OCI-LY1 (cell line): ENCODE results near the gene ZC3H11A.

Experiments used
- H2AFZ ChIP-seq: fragments of 200-600 bp; sonication (generic), shearing (Covaris generic); 2 replicates; pipeline ENCODE4 v1.6.0; 2014; ENCODE audit warnings: antibody characterized with exemption, mild to moderate bottlenecking, low read length
- H3F3A ChIP-seq: fragments of 200-600 bp; sonication (generic), shearing (Covaris generic); 2 replicates; pipeline ENCODE4 v1.6.0; 2014; ENCODE audit warnings: mild to moderate bottlenecking, antibody characterized with exemption, low read length, moderate library complexity; ENCODE audit not compliant: insufficient read depth
- H3K27ac ChIP-seq: fragments of 200-600 bp; sonication (generic); 2 replicates; pipeline ENCODE4 v1.5.1; 2014; ENCODE audit warnings: low read length, mixed run types, mild to moderate bottlenecking, low read depth; ENCODE audit not compliant: poor library complexity, severe bottlenecking
- H3K27me3 ChIP-seq: fragments of 200-600 bp; sonication (generic); 2 replicates; pipeline ENCODE4 v1.6.0; 2014; ENCODE audit warnings: antibody characterized with exemption, mild to moderate bottlenecking, low read length, moderate library complexity; ENCODE audit not compliant: insufficient read depth
- H3K36me3 ChIP-seq: fragments of 200-600 bp; sonication (generic); 2 replicates; pipeline ENCODE4 v1.6.1; 2014; ENCODE audit warnings: mild to moderate bottlenecking, antibody characterized with exemption, low read length, moderate library complexity, mixed read lengths; ENCODE audit not compliant: insufficient read depth
- H3K4me1 ChIP-seq: fragments of 200-600 bp; sonication (generic); 2 replicates; pipeline ENCODE4 v1.5.1; 2014; ENCODE audit warnings: mild to moderate bottlenecking, low read length, moderate library complexity; ENCODE audit not compliant: insufficient read depth, severe bottlenecking
- H3K4me2 ChIP-seq: fragments of 200-600 bp; sonication (generic), shearing (Covaris generic); 2 replicates; pipeline ENCODE4 v1.6.1; 2014; ENCODE audit warnings: low read length
- H3K4me3 ChIP-seq: fragments of 200-600 bp; sonication (generic); 2 replicates; pipeline ENCODE4 v1.5.1; 2014; ENCODE audit warnings: low read length, low read depth, mild to moderate bottlenecking, mixed read lengths; ENCODE audit not compliant: poor library complexity, severe bottlenecking
- H3K79me2 ChIP-seq: fragments of 200-600 bp; shearing (Covaris generic); 2 replicates; pipeline ENCODE4 v1.6.1; 2016; ENCODE audit warnings: mixed run types, low read length, mixed read lengths; ENCODE audit not compliant: insufficient read depth
- H3K9ac ChIP-seq: fragments of 200-600 bp; sonication (generic), shearing (Covaris generic); 2 replicates; pipeline ENCODE4 v1.6.1; 2014; ENCODE audit warnings: mild to moderate bottlenecking, low read length, mixed read lengths
- H3K9me2 ChIP-seq: fragments of 200-600 bp; sonication (generic), shearing (Covaris generic); 2 replicates; pipeline ENCODE4 v1.6.1; 2014; ENCODE audit warnings: low read depth, mild to moderate bottlenecking, low read length, mixed read lengths
- H3K9me3 ChIP-seq: fragments of 200-600 bp; shearing (Covaris generic); 2 replicates; pipeline ENCODE4 v1.6.1; 2014; ENCODE audit warnings: low read length, mixed read lengths
- H4K20me1 ChIP-seq: fragments of 200-600 bp; sonication (generic), shearing (Covaris generic); 2 replicates; pipeline ENCODE4 v1.6.0; 2016; ENCODE audit warnings: mild to moderate bottlenecking, low read length; ENCODE audit not compliant: insufficient read depth
- EZH2 ChIP-seq: fragments of 200-600 bp; sonication (generic), shearing (Covaris generic); IDR thresholded peaks from 2 replicates; pipeline ENCODE4 v1.8.0; 2017; ENCODE audit warnings: borderline replicate concordance, mixed run types, mild to moderate bottlenecking, antibody characterized with exemption, low read length, moderate library complexity, mixed read lengths
- TF ChIP-seq, protein P1 (sequence below): fragments of 200-600 bp; sonication (generic), shearing (Covaris generic); IDR thresholded peaks from 2 replicates; pipeline ENCODE4 v1.5.1; 2017; ENCODE audit warnings: mild to moderate bottlenecking, antibody characterized with exemption, low read length, moderate library complexity, mixed read lengths

The ZC3H11A gene

DNA sequence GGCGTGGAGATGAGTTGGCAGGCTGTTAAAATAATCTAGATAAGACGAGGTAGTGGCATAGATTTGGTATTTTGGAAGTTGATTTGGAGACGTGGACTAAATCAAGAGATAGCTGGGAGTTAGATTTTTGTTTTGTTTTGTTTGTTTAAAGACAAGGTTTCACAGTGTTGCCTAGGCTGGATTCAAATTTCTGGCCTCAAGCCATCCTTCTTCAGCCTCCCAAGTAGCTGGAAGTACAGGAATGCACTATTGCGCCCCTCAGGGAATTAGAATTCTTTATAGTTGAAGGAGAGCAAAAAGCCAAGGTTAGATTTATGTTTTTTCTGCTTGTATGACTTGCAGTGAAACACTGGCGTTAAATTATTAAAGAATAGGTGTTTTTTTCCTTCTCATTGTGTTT is 43.7 kb downstream of the ZC3H11A start:
- no peak overlapping the region for H2AFZ ChIP-seq
- no peak overlapping the region for H3K27ac ChIP-seq
- no peak overlapping the region for H3K9ac ChIP-seq
- H3K4me2 ChIP-seq, result no peak overlapping the region
- no peaks in the 10 kb centered on the region for H3K79me2 ChIP-seq
- H3K4me1 ChIP-seq, result no peaks in the 10 kb centered on the region
- no peak for TF ChIP-seq EZH2
- TF ChIP-seq, protein P1, sequence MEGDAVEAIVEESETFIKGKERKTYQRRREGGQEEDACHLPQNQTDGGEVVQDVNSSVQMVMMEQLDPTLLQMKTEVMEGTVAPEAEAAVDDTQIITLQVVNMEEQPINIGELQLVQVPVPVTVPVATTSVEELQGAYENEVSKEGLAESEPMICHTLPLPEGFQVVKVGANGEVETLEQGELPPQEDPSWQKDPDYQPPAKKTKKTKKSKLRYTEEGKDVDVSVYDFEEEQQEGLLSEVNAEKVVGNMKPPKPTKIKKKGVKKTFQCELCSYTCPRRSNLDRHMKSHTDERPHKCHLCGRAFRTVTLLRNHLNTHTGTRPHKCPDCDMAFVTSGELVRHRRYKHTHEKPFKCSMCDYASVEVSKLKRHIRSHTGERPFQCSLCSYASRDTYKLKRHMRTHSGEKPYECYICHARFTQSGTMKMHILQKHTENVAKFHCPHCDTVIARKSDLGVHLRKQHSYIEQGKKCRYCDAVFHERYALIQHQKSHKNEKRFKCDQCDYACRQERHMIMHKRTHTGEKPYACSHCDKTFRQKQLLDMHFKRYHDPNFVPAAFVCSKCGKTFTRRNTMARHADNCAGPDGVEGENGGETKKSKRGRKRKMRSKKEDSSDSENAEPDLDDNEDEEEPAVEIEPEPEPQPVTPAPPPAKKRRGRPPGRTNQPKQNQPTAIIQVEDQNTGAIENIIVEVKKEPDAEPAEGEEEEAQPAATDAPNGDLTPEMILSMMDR, result no peak
- no peaks in the 10 kb centered on the region for H3K9me3 ChIP-seq
- no peaks in the 10 kb centered on the region for H3K27me3 ChIP-seq
- H3K9me2 ChIP-seq, result no peaks in the 10 kb centered on the region
- H4K20me1 ChIP-seq, result no peaks in the 10 kb centered on the region
- H3K36me3 ChIP-seq, result peaks cover 83% of the 10 kb centered on the region
- H3F3A ChIP-seq, result no peaks in the 10 kb centered on the region
- H3K4me3 ChIP-seq, result no peak overlapping the region

DNA sequence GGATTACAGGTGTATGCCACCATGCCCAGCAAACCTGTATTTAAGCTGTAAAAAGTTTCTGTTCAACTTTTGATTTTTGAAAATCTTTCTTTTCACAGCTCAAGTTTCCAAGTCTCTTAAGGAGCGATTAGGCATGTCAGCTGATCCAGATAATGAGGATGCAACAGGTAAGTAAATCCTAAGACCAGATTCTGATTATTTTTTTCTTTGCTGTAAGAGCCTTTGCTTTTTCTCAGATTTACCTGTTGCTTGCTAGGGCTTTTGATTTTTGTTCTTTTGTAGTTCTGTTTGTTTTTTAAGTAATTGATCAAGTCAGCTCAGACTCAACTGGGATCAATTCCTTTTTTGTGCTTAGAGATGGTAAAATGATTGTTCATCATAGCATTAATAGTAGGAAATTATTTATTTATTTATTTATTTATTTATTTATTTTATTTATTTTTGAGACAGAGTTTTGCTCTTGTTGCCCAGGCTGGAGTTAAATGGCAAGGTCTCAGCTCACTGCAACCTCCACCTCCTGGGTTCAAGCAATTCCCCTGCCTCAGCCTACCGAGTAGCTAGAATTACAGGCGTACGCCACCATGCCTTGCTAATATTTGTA is 44.9 kb downstream of the ZC3H11A start:
- no peak overlapping the region for H3K4me2 ChIP-seq

DNA sequence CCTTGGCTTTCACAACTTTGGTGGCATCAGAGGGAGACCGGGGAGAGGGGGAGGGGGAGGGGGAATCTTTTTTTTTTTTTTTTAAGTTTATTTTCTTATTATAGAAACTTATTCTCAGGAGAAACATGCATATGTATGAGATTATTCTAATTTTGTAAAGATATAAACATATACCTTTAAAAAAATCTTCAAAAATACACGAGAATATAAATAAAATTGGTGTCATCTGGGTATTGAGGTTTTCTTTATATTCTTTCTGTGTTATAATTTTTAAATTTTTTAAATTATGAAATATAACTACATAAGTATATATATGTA is 47.1 kb downstream of the ZC3H11A start:
- no peaks in the 10 kb centered on the region for H3K27me3 ChIP-seq
- peaks cover 78% of the 10 kb centered on the region for H3K36me3 ChIP-seq
- H4K20me1 ChIP-seq, result no peaks in the 10 kb centered on the region
- H3K27ac ChIP-seq, result no peak overlapping the region
- H3K9ac ChIP-seq, result no peak overlapping the region
- no peaks in the 10 kb centered on the region for H3K4me1 ChIP-seq
- no peak for TF ChIP-seq EZH2
- TF ChIP-seq, protein P1, result no peak
- H2AFZ ChIP-seq, result no peak overlapping the region
- H3K4me3 ChIP-seq, result no peak overlapping the region
- H3K9me3 ChIP-seq, result no peaks in the 10 kb centered on the region
- H3K79me2 ChIP-seq, result no peaks in the 10 kb centered on the region
- H3F3A ChIP-seq, result no peaks in the 10 kb centered on the region
- no peak overlapping the region for H3K4me2 ChIP-seq
- H3K9me2 ChIP-seq, result no peaks in the 10 kb centered on the region

More for the DNA sequence above, 44.9 kb downstream of the ZC3H11A start:
- TF ChIP-seq, protein P1, result no peak
- no peaks in the 10 kb centered on the region for H3K4me1 ChIP-seq
- no peak overlapping the region for H2AFZ ChIP-seq
- H3F3A ChIP-seq, result no peaks in the 10 kb centered on the region
- no peak overlapping the region for H3K9ac ChIP-seq
- no peaks in the 10 kb centered on the region for H4K20me1 ChIP-seq
- H3K79me2 ChIP-seq, result no peaks in the 10 kb centered on the region
- peaks cover 80% of the 10 kb centered on the region for H3K36me3 ChIP-seq
- H3K9me3 ChIP-seq, result no peaks in the 10 kb centered on the region
- H3K4me3 ChIP-seq, result no peak overlapping the region
- H3K9me2 ChIP-seq, result no peaks in the 10 kb centered on the region
- no peak overlapping the region for H3K27ac ChIP-seq
- no peaks in the 10 kb centered on the region for H3K27me3 ChIP-seq
